Activated T-cell treated with anti-CD3 and anti-CD28 coated beads for 48 hours (primary cell): Measurements from ENCODE around the gene CARD19.

Source experiments
- DNase-seq: peaks from one replicate; pipeline ENCODE4 v3.0.0-alpha.2; 2020; ENCODE audit warnings: low read depth

CARD19 gene

GRCh38 chr9:93121316-93122241 lies 25.6 kb downstream of the CARD19 start:
- DNase-seq = no peak

GRCh38 chr9:93122721-93123221 lies 26.8 kb downstream of the CARD19 start:
- DNase-seq = no peak

- no peak for DNase-seq
Observed at GRCh38 chr9:93123561-93124283, 27.7 kb downstream of the CARD19 start.

- DNase-seq = no peak
Observed at GRCh38 chr9:93124793-93125192, 28.8 kb downstream of the CARD19 start.

- no peak for DNase-seq
Observed at GRCh38 chr9:93125331-93125894, 29.4 kb downstream of the CARD19 start.

GRCh38 chr9:93126151-93126781 lies 30.2 kb downstream of the CARD19 start:
- DNase-seq = no peak

GRCh38 chr9:93126825-93127368 lies 30.9 kb downstream of the CARD19 start:
- DNase-seq = no peak

- DNase-seq = no peak
Observed at GRCh38 chr9:93127395-93127911, 31.4 kb downstream of the CARD19 start.

- DNase-seq = no peak
Observed at GRCh38 chr9:93128011-93128714, 32.1 kb downstream of the CARD19 start.

GRCh38 chr9:93128715-93129224 lies 32.8 kb downstream of the CARD19 start:
- DNase-seq = no peak

- DNase-seq = no peak
Observed at GRCh38 chr9:93129286-93129685, 33.3 kb downstream of the CARD19 start.

- DNase-seq = no peak
Observed at GRCh38 chr9:93129691-93130500, 33.9 kb downstream of the CARD19 start.

- DNase-seq = no peak
Observed at GRCh38 chr9:93130861-93131481, 35.0 kb downstream of the CARD19 start.

- DNase-seq = no peak
Observed at GRCh38 chr9:93131599-93132286, 35.7 kb downstream of the CARD19 start.

GRCh38 chr9:93132287-93132927 lies 36.4 kb downstream of the CARD19 start:
- DNase-seq = no peak

- peak; percentile 56 for DNase-seq
Observed at GRCh38 chr9:93132946-93133680, 37.1 kb downstream of the CARD19 start.

GRCh38 chr9:93133681-93134014 lies 37.6 kb downstream of the CARD19 start:
- no peak for DNase-seq
